ENCODE measurements around the gene SNAP25. TPM values are rescaled to one million over a fixed set of nuclear protein-coding genes. Genes with fewer than 3 reads are reported as not detected.

Gene SNAP25
- total and polyA plus RNA-seq, 8 donors: 1.5 to 11.7 (median 6.8) TPM

- Histone ChIP-seq H3K9me3 (no peaks in the 10 kb centered on the region), H3K4me1 (peaks cover 2 to 15% of the 10 kb centered on the region in 2 donors), H3K36me3 (no peaks in the 10 kb centered on the region), H3K27ac (no peak overlapping the region), H3K4me3 (no peak overlapping the region), H3K27me3 (peaks cover 14 to 77% of the 10 kb centered on the region in 2 donors)
- DNase-seq (peak in 1 of 4 donors; percentile 2), ATAC-seq (no peak)
- TF ChIP-seq CTCF (IDR thresholded peaks at IDR 0.05): no peak
- intact Hi-C loops (cut with DNase I): no loop called here
Observed at GRCh38 chr20:10216146-10216791, 2.4 kb upstream of the SNAP25 start.

- DNase-seq (peak; percentile 46 to 76 (median 50)), ATAC-seq (peak; percentile 44)
- peaks cover 14 to 89% of the 10 kb centered on the region in 2 donors for H3K27me3 ChIP-seq
- H3K9me3 ChIP-seq: no peaks in the 10 kb centered on the region
- H3K27ac ChIP-seq: peak overlapping the region; percentile 3 to 48
- H3K4me3 ChIP-seq: peak overlapping the region in 1 of 2 donors; percentile 11
- no peaks in the 10 kb centered on the region for H3K36me3 ChIP-seq
- intact Hi-C loops (cut with DNase I): no loop called here
- no peak for TF ChIP-seq CTCF (IDR thresholded peaks at IDR 0.05)
- H3K4me1 ChIP-seq: peaks cover 2 to 15% of the 10 kb centered on the region in 2 donors
Observed at GRCh38 chr20:10217721-10218410, 764 bp upstream of the SNAP25 start.

- Histone ChIP-seq H3K27ac (no peak overlapping the region), H3K27me3 (peaks cover 14 to 85% of the 10 kb centered on the region in 2 donors)
- TF ChIP-seq CTCF (IDR thresholded peaks at IDR 0.05): no peak
Observed at GRCh38 chr20:10219452-10219791, 792 bp downstream of the SNAP25 start.

GRCh38 chr20:10219993-10220750, 1.5 kb downstream of the SNAP25 start:
- DNase-seq (no peak), ATAC-seq (no peak)
- no peak overlapping the region for H3K4me3 ChIP-seq
- no peak for TF ChIP-seq CTCF (IDR thresholded peaks at IDR 0.05)
- no peaks in the 10 kb centered on the region for H3K36me3 ChIP-seq
- H3K4me1 ChIP-seq: peaks cover 2 to 15% of the 10 kb centered on the region in 2 donors
- no peak overlapping the region for H3K27ac ChIP-seq
- no peaks in the 10 kb centered on the region for H3K9me3 ChIP-seq
- intact Hi-C loops (cut with DNase I): no loop called here
- peaks cover 14 to 78% of the 10 kb centered on the region in 2 donors for H3K27me3 ChIP-seq

More at GRCh38 chr20:10219452-10219791, 792 bp downstream of the SNAP25 start:
- ATAC-seq (peak; percentile 97), DNase-seq (peak; percentile 73 to 91 (median 85))
- H3K36me3 ChIP-seq: no peaks in the 10 kb centered on the region
- H3K4me3 ChIP-seq: peak overlapping the region; percentile 22 to 25
- intact Hi-C loops (cut with DNase I): no loop called here
- no peaks in the 10 kb centered on the region for H3K9me3 ChIP-seq
- peaks cover 2 to 15% of the 10 kb centered on the region in 2 donors for H3K4me1 ChIP-seq

GRCh38 chr20:10221021-10221420, 2.4 kb downstream of the SNAP25 start:
- TF ChIP-seq CTCF (IDR thresholded peaks at IDR 0.05): no peak
- ATAC-seq (no peak), DNase-seq (no peak)
- intact Hi-C loops (cut with DNase I): no loop called here
- Histone ChIP-seq H3K36me3 (no peaks in the 10 kb centered on the region), H3K27me3 (peaks cover 14 to 70% of the 10 kb centered on the region in 2 donors), H3K27ac (no peak overlapping the region), H3K9me3 (no peaks in the 10 kb centered on the region), H3K4me3 (no peak overlapping the region), H3K4me1 (peaks cover 2 to 15% of the 10 kb centered on the region in 2 donors)
